Neural cell (in vitro differentiated cells): ENCODE data around the gene NBDY. TPM values are rescaled to one million over a fixed set of nuclear protein-coding genes. Genes with fewer than 3 reads are reported as not detected.

Source experiments
- H2AFZ ChIP-seq: fragments of 200-600, 300-800 bp; sonication (generic), shearing (Covaris generic); 2 replicates; pipeline ENCODE4 v1.6.0; 2014; ENCODE audit warnings: low read depth, mild to moderate bottlenecking, antibody characterized with exemption, low read length, moderate library complexity
- H3F3A ChIP-seq: fragments of 200-600 bp; shearing (Covaris generic); 2 replicates; pipeline ENCODE4 v1.6.1; 2016; ENCODE audit warnings: mild to moderate bottlenecking, moderate library complexity, mixed read lengths, antibody characterized with exemption, low read length; ENCODE audit not compliant: insufficient read depth, poor library complexity, severe bottlenecking
- H3K27ac ChIP-seq: fragments of 200-600, 300-800 bp; sonication (generic), shearing (Covaris generic); 2 replicates; pipeline ENCODE4 v1.5.1; 2014; ENCODE audit warnings: mild to moderate bottlenecking, low read length, moderate library complexity
- H3K27me3 ChIP-seq: fragments of 300-800, 200-600 bp; sonication (generic), shearing (Covaris generic); 2 replicates; pipeline ENCODE4 v1.6.0; 2014; ENCODE audit warnings: mild to moderate bottlenecking, low read depth, low read length, moderate library complexity; ENCODE audit not compliant: insufficient read depth
- H3K36me3 ChIP-seq: fragments of 300-800, 200-600 bp; sonication (generic), shearing (Covaris generic); 2 replicates; pipeline ENCODE4 v1.5.1; 2014; ENCODE audit warnings: mild to moderate bottlenecking, antibody characterized with exemption, low read length, moderate library complexity; ENCODE audit not compliant: insufficient read depth
- H3K4me2 ChIP-seq: fragments of 300-800, 200-600 bp; sonication (generic), shearing (Covaris generic); 2 replicates; pipeline ENCODE4 v1.6.0; 2014; ENCODE audit warnings: mild to moderate bottlenecking, low read length
- H3K4me3 ChIP-seq: fragments of 300-800, 200-600 bp; sonication (generic), shearing (Covaris generic); 2 replicates; pipeline ENCODE4 v1.5.1; 2014; ENCODE audit warnings: mild to moderate bottlenecking, low read length, moderate library complexity
- H3K79me2 ChIP-seq: fragments of 200-600 bp; shearing (Covaris generic); replicated peaks from 2 replicates; pipeline ENCODE4 v1.6.0; 2014; ENCODE audit warnings: mild to moderate bottlenecking, low read length, moderate library complexity; ENCODE audit not compliant: insufficient read depth
- H3K9ac ChIP-seq: fragments of 300-800, 200-600 bp; sonication (generic), shearing (Covaris generic); 2 replicates; pipeline ENCODE4 v1.6.1; 2016; ENCODE audit warnings: mild to moderate bottlenecking, low read length, mixed read lengths
- H3K9me2 ChIP-seq: fragments of 200-600 bp; shearing (Covaris generic); 2 replicates; pipeline ENCODE4 v1.6.1; 2016; ENCODE audit warnings: mild to moderate bottlenecking, low read length, mixed read lengths; ENCODE audit not compliant: insufficient read depth
- H3K9me3 ChIP-seq: fragments of 200-600, 300-800 bp; sonication (generic), shearing (Covaris generic); 2 replicates; pipeline ENCODE4 v1.6.1; 2016; ENCODE audit warnings: mild to moderate bottlenecking, mixed run types, low read length, moderate library complexity, mixed read lengths
- H4K20me1 ChIP-seq: fragments of 200-600 bp; shearing (Covaris generic); 2 replicates; pipeline ENCODE4 v1.6.1; 2016; ENCODE audit warnings: mild to moderate bottlenecking, mixed run types; ENCODE audit not compliant: insufficient read depth
- EP300 ChIP-seq: fragments of 450-650 bp; conservative IDR thresholded peaks from 2 replicates; pipeline ENCODE4 v1.6.1; 2014; ENCODE audit warnings: antibody characterized with exemption, mild to moderate bottlenecking, moderate library complexity; ENCODE audit not compliant: poor library complexity, severe bottlenecking
- EZH2 ChIP-seq: fragments of 200-600, 300-800 bp; shearing (Covaris generic), sonication (generic); IDR thresholded peaks from 2 replicates; pipeline ENCODE4 v1.6.1; 2014; ENCODE audit warnings: antibody characterized with exemption, low read length, borderline replicate concordance, mild to moderate bottlenecking; ENCODE audit not compliant: insufficient read depth, poor library complexity, severe bottlenecking
- MXI1 ChIP-seq: fragments of 450-650 bp; conservative IDR thresholded peaks from 2 replicates; pipeline ENCODE4 v1.6.1; 2014; ENCODE audit warnings: antibody characterized with exemption, mild to moderate bottlenecking; ENCODE audit not compliant: poor library complexity, severe bottlenecking
- POLR2AphosphoS5 ChIP-seq: IDR thresholded peaks from 2 replicates; pipeline ENCODE4 v1.6.1; 2012
- RAD21 ChIP-seq: fragments of 450-650 bp; conservative IDR thresholded peaks from 2 replicates; pipeline ENCODE4 v1.6.1; 2014; ENCODE audit warnings: antibody characterized with exemption, mild to moderate bottlenecking, moderate library complexity
- SMC3 ChIP-seq: fragments of 450-650 bp; conservative IDR thresholded peaks from 2 replicates; pipeline ENCODE4 v1.6.1; 2014; ENCODE audit warnings: antibody characterized with exemption, mild to moderate bottlenecking, moderate library complexity; ENCODE audit not compliant: poor library complexity
- TAF1 ChIP-seq: IDR thresholded peaks from 2 replicates; pipeline ENCODE4 v1.6.1; 2012; ENCODE audit warnings: low read depth
- polyA plus RNA-seq: library from polyadenylated mRNA; depleted of rRNA; stranded (reverse); fragments of >200 nt; gene quantifications from 2 replicates; pipeline ENCODE4 v1.2.3, GENCODE V29; 2014
- TF ChIP-seq, protein P1 (sequence below): fragments of 450-650 bp; IDR thresholded peaks from 2 replicates; pipeline ENCODE4 v1.5.1; 2014; ENCODE audit warnings: antibody characterized with exemption, mild to moderate bottlenecking, moderate library complexity; ENCODE audit not compliant: poor library complexity, severe bottlenecking
- TF ChIP-seq, protein P2 (sequence below): IDR thresholded peaks from 2 replicates; pipeline ENCODE4 v1.6.1; 2012; ENCODE audit warnings: borderline replicate concordance

The NBDY gene
- polyA plus RNA-seq, 1 donor from 2014 or later: 29.7 TPM

GRCh38 chrX:56744996-56745395 lies 16.0 kb downstream of the NBDY start:
- no peaks in the 10 kb centered on the region for H3K9me3 ChIP-seq
- no peak overlapping the region for H2AFZ ChIP-seq
- H3K36me3 ChIP-seq: no peaks in the 10 kb centered on the region
- no peak overlapping the region for H3K9ac ChIP-seq
- TF ChIP-seq EZH2: no peak
- TF ChIP-seq, protein P1, sequence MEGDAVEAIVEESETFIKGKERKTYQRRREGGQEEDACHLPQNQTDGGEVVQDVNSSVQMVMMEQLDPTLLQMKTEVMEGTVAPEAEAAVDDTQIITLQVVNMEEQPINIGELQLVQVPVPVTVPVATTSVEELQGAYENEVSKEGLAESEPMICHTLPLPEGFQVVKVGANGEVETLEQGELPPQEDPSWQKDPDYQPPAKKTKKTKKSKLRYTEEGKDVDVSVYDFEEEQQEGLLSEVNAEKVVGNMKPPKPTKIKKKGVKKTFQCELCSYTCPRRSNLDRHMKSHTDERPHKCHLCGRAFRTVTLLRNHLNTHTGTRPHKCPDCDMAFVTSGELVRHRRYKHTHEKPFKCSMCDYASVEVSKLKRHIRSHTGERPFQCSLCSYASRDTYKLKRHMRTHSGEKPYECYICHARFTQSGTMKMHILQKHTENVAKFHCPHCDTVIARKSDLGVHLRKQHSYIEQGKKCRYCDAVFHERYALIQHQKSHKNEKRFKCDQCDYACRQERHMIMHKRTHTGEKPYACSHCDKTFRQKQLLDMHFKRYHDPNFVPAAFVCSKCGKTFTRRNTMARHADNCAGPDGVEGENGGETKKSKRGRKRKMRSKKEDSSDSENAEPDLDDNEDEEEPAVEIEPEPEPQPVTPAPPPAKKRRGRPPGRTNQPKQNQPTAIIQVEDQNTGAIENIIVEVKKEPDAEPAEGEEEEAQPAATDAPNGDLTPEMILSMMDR: no peak
- TF ChIP-seq EP300: no peak
- TF ChIP-seq SMC3: no peak
- no peak for TF ChIP-seq POLR2AphosphoS5
- TF ChIP-seq RAD21: no peak
- no peak for TF ChIP-seq TAF1
- TF ChIP-seq, protein P2, sequence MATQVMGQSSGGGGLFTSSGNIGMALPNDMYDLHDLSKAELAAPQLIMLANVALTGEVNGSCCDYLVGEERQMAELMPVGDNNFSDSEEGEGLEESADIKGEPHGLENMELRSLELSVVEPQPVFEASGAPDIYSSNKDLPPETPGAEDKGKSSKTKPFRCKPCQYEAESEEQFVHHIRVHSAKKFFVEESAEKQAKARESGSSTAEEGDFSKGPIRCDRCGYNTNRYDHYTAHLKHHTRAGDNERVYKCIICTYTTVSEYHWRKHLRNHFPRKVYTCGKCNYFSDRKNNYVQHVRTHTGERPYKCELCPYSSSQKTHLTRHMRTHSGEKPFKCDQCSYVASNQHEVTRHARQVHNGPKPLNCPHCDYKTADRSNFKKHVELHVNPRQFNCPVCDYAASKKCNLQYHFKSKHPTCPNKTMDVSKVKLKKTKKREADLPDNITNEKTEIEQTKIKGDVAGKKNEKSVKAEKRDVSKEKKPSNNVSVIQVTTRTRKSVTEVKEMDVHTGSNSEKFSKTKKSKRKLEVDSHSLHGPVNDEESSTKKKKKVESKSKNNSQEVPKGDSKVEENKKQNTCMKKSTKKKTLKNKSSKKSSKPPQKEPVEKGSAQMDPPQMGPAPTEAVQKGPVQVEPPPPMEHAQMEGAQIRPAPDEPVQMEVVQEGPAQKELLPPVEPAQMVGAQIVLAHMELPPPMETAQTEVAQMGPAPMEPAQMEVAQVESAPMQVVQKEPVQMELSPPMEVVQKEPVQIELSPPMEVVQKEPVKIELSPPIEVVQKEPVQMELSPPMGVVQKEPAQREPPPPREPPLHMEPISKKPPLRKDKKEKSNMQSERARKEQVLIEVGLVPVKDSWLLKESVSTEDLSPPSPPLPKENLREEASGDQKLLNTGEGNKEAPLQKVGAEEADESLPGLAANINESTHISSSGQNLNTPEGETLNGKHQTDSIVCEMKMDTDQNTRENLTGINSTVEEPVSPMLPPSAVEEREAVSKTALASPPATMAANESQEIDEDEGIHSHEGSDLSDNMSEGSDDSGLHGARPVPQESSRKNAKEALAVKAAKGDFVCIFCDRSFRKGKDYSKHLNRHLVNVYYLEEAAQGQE: no peak
- no peak for TF ChIP-seq MXI1
- H3K4me3 ChIP-seq: no peak overlapping the region
- no peaks in the 10 kb centered on the region for H3F3A ChIP-seq
- no peaks in the 10 kb centered on the region for H4K20me1 ChIP-seq
- no peaks in the 10 kb centered on the region for H3K27me3 ChIP-seq
- no peaks in the 10 kb centered on the region for H3K9me2 ChIP-seq
- H3K27ac ChIP-seq: no peak overlapping the region
- H3K4me2 ChIP-seq: no peak overlapping the region
- H3K79me2 ChIP-seq: peaks cover 18% of the 10 kb centered on the region

DNA sequence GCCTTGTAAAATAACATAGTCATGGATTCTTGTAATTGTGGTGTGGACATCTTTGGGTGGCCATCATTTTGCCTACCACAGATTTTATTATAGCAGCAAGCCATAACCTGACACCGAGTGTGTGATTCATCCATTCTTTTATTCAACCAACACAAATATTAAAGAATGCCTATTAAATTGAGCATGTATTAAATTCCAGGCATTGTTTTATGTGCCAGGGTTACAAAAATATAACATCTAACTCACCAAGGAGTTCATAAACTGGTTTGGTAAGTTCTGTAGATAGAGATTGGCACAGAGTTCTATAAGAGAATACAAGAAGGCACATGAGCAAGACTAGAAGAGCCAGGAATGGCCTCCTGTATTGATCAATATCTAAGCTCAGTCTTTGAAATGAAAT lies 18.0 kb downstream of the NBDY start:
- H3K79me2 ChIP-seq: peaks cover 11% of the 10 kb centered on the region

More for the DNA sequence above, 18.0 kb downstream of the NBDY start:
- H3K9ac ChIP-seq: no peak overlapping the region
- TF ChIP-seq, protein P1: no peak
- TF ChIP-seq, protein P2: no peak
- no peak for TF ChIP-seq TAF1
- no peak for TF ChIP-seq SMC3
- no peak for TF ChIP-seq MXI1
- no peak for TF ChIP-seq RAD21
- TF ChIP-seq POLR2AphosphoS5: no peak
- TF ChIP-seq EZH2: no peak
- TF ChIP-seq EP300: no peak
- H2AFZ ChIP-seq: no peak overlapping the region
- H3K27ac ChIP-seq: no peak overlapping the region
- H3K36me3 ChIP-seq: no peaks in the 10 kb centered on the region
- H3K9me3 ChIP-seq: no peaks in the 10 kb centered on the region
- H3K9me2 ChIP-seq: no peaks in the 10 kb centered on the region
- no peaks in the 10 kb centered on the region for H4K20me1 ChIP-seq
- no peak overlapping the region for H3K4me2 ChIP-seq
- H3K4me3 ChIP-seq: no peak overlapping the region
- H3F3A ChIP-seq: no peaks in the 10 kb centered on the region
- H3K27me3 ChIP-seq: no peaks in the 10 kb centered on the region
